ENCODE data around the gene NPAS3.

DNA sequence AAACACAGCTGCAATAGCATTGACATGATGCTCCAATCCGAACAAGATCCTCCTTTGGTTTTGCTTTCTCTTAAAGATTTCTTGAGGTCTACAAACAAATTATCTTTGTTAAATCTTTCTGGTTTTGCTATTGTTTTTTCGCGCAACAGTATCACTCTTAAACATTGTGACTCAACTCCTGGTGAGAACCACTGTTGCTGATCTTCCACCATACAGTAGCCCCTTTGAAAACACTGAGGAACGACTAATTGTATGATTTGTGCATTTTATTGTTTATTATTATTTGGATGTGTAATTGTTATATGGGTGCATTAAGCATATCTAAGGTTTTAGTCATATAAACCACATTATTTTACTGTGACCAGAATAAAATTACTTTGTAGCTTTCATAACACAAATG is 729.4 kb downstream of the NPAS3 start:
- TF ChIP-seq, protein P1, sequence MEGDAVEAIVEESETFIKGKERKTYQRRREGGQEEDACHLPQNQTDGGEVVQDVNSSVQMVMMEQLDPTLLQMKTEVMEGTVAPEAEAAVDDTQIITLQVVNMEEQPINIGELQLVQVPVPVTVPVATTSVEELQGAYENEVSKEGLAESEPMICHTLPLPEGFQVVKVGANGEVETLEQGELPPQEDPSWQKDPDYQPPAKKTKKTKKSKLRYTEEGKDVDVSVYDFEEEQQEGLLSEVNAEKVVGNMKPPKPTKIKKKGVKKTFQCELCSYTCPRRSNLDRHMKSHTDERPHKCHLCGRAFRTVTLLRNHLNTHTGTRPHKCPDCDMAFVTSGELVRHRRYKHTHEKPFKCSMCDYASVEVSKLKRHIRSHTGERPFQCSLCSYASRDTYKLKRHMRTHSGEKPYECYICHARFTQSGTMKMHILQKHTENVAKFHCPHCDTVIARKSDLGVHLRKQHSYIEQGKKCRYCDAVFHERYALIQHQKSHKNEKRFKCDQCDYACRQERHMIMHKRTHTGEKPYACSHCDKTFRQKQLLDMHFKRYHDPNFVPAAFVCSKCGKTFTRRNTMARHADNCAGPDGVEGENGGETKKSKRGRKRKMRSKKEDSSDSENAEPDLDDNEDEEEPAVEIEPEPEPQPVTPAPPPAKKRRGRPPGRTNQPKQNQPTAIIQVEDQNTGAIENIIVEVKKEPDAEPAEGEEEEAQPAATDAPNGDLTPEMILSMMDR (IDR thresholded peaks at IDR 0.05) = no peak
- no peak for TF ChIP-seq POLR2A (IDR thresholded peaks at IDR 0.05)
